Right atrium auricular region (tissue), 2 donors: Measurements from ENCODE around the gene C1orf21. TPM values are rescaled to one million over a fixed set of nuclear protein-coding genes. Genes with fewer than 3 reads are reported as not detected.
A peak's percentile ranks its signal among the peaks of the same experiment; 100 is the strongest.

Experiments
- DNase-seq: peaks from one replicate; pipeline ENCODE4 v3.0.0-alpha.2; 2019; ENCODE audit warnings: low spot score
- H3K27ac ChIP-seq, 2 donors: fragments of 200-600 bp; sonication (generic); 1 replicate in 1 of 2; 2 replicates in 1 of 2; pipeline ENCODE4 v1.5.1; 2016 to 2019
- H3K27me3 ChIP-seq, 2 donors: fragments of 200-600 bp; sonication (generic); one replicate each; pipeline versions ENCODE4 v1.5.1 to v1.6.0; 2017 to 2019
- H3K36me3 ChIP-seq: fragments of 200-600 bp; sonication (generic); one replicate; pipeline ENCODE4 v1.5.1; 2016
- H3K4me1 ChIP-seq, 2 donors: fragments of 200-600 bp; sonication (generic); one replicate each; pipeline versions ENCODE4 v1.5.1 to v1.6.0; 2017 to 2019
- H3K4me3 ChIP-seq, 2 donors: fragments of 200-600 bp; sonication (generic); 1 replicate in 1 of 2; 2 replicates in 1 of 2; pipeline ENCODE4 v1.5.1; 2017 to 2019; ENCODE audit warnings: mild to moderate bottlenecking in 1 of 2, moderate library complexity in 1 of 2
- H3K9me3 ChIP-seq, 2 donors: fragments of 200-600 bp; sonication (generic); one replicate each; pipeline ENCODE4 v1.5.1; 2019
- total RNA-seq, 2 donors: library from RNA; depleted of rRNA; stranded (reverse); fragments of >200 nt; gene quantifications; one replicate each; pipeline ENCODE4 v1.1.0, GENCODE V29; 2016
- TF ChIP-seq, protein P1 (sequence below), 2 donors: fragments of 200-600 bp; sonication (generic); IDR thresholded peaks; one replicate each; pipeline ENCODE4 v1.5.1; 2019; ENCODE audit warnings: antibody characterized with exemption in 2 of 2

The C1orf21 gene
- total RNA-seq, 2 donors from 2014 or later = 49.4 to 78.5 TPM

DNA sequence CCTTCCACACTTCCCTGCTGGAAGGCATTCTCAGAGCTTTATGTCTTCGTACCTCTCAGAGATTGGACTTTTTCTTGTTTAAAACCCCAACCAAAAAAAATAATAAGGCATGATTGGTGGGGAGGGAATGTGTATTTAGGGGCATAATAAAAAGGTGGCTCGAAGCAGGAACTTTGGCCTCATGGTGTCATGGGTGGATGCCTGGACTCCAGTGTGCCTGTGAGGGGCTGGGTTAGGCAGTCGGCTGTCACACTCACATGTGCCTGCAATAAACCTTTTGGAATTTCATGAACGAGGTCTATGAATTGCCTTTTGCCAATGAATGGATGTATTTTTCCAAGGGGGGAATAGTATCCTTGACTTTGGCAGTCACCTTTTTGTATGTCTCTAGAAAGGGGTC, 236.6 kb downstream of the C1orf21 start:
- Histone ChIP-seq H3K9me3 (no peaks in the 10 kb centered on the region), H3K4me1 (peaks cover 0 to 74% of the 10 kb centered on the region in 2 donors), H3K4me3 (no peak overlapping the region), H3K27me3 (no peaks in the 10 kb centered on the region), H3K36me3 (no peaks in the 10 kb centered on the region), H3K27ac (peak overlapping the region; percentile 85 to 96)
- peak; percentile 21 for DNase-seq
- TF ChIP-seq, protein P1, sequence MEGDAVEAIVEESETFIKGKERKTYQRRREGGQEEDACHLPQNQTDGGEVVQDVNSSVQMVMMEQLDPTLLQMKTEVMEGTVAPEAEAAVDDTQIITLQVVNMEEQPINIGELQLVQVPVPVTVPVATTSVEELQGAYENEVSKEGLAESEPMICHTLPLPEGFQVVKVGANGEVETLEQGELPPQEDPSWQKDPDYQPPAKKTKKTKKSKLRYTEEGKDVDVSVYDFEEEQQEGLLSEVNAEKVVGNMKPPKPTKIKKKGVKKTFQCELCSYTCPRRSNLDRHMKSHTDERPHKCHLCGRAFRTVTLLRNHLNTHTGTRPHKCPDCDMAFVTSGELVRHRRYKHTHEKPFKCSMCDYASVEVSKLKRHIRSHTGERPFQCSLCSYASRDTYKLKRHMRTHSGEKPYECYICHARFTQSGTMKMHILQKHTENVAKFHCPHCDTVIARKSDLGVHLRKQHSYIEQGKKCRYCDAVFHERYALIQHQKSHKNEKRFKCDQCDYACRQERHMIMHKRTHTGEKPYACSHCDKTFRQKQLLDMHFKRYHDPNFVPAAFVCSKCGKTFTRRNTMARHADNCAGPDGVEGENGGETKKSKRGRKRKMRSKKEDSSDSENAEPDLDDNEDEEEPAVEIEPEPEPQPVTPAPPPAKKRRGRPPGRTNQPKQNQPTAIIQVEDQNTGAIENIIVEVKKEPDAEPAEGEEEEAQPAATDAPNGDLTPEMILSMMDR (IDR thresholded peaks at IDR 0.05) = no peak

DNA sequence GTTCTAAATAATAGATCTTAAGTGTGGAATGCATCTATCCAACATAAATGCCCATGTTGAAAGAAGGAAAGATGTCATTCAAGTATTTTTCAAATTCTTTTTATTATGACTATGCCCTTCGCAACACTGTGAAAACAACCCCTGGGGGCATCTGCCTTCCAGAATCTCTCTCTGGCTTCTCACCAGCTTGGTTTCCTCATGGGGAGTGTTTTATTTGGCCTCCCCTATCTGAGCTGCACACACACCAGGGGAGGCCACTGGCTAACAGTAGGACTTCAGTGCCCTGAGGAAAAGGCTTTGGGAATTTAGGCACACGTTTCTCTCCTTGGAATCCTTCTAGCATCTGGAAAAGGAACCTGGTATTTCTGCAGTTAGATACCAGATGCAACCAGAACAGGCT, 237.2 kb downstream of the C1orf21 start:
- H3K27ac ChIP-seq = peak overlapping the region; percentile 85 to 96
- H3K27me3 ChIP-seq = no peaks in the 10 kb centered on the region
- H3K4me1 ChIP-seq = peaks cover 0 to 74% of the 10 kb centered on the region in 2 donors
- H3K9me3 ChIP-seq = no peaks in the 10 kb centered on the region
- TF ChIP-seq, protein P1 (IDR thresholded peaks at IDR 0.05) = no peak
- peak; percentile 60 for DNase-seq
- no peak overlapping the region for H3K4me3 ChIP-seq
- no peaks in the 10 kb centered on the region for H3K36me3 ChIP-seq

DNA sequence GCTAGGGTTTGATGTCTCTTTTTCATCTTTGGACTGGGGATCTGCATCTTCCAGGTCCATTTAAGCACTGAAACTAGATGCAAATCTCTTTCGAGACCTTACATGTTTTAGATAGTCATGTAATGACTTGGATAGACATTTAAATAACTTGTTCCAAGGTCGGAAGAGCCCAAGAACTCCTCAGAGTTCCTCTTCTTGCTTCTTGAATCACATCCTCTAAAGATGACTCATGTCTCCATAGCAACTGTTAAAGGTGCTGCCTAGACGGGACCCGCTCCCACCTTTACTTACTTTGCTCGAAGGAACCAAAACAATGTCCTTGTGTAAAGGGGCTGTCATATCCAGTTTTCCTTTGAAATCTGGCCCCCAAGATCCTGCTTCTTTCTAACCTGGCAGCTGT, 237.8 kb downstream of the C1orf21 start:
- no peaks in the 10 kb centered on the region for H3K27me3 ChIP-seq
- H3K9me3 ChIP-seq = no peaks in the 10 kb centered on the region
- TF ChIP-seq, protein P1 (IDR thresholded peaks at IDR 0.05) = no peak
- H3K4me3 ChIP-seq = no peak overlapping the region
- peaks cover 0 to 80% of the 10 kb centered on the region in 2 donors for H3K4me1 ChIP-seq
- H3K36me3 ChIP-seq = no peaks in the 10 kb centered on the region
- H3K27ac ChIP-seq = peak overlapping the region; percentile 85 to 96
- DNase-seq = peak; percentile 53

DNA sequence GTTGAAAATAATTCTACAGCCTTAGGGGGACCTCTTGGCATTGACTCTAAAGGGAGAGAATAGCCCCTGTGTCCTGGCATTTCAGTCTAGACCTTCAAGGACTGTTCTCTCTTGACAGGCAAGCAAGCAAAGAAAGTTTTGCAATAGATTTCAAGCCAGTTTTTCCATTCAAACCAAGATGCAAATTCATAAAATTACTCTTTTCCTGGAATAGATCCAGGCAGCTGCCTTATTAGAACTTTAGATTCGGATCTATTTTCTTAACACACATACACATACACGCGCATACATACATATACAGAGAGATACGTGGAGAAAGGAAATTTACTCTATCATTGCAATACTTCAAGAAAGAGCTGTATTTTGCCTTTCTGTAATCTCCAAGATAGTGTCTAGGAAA, 238.4 kb downstream of the C1orf21 start:
- Histone ChIP-seq H3K36me3 (no peaks in the 10 kb centered on the region), H3K4me3 (no peak overlapping the region), H3K27me3 (no peaks in the 10 kb centered on the region), H3K27ac (peak overlapping the region; percentile 85 to 96), H3K4me1 (peaks cover 0 to 87% of the 10 kb centered on the region in 2 donors), H3K9me3 (no peaks in the 10 kb centered on the region)
- DNase-seq = no peak
- TF ChIP-seq, protein P1 (IDR thresholded peaks at IDR 0.05) = no peak

DNA sequence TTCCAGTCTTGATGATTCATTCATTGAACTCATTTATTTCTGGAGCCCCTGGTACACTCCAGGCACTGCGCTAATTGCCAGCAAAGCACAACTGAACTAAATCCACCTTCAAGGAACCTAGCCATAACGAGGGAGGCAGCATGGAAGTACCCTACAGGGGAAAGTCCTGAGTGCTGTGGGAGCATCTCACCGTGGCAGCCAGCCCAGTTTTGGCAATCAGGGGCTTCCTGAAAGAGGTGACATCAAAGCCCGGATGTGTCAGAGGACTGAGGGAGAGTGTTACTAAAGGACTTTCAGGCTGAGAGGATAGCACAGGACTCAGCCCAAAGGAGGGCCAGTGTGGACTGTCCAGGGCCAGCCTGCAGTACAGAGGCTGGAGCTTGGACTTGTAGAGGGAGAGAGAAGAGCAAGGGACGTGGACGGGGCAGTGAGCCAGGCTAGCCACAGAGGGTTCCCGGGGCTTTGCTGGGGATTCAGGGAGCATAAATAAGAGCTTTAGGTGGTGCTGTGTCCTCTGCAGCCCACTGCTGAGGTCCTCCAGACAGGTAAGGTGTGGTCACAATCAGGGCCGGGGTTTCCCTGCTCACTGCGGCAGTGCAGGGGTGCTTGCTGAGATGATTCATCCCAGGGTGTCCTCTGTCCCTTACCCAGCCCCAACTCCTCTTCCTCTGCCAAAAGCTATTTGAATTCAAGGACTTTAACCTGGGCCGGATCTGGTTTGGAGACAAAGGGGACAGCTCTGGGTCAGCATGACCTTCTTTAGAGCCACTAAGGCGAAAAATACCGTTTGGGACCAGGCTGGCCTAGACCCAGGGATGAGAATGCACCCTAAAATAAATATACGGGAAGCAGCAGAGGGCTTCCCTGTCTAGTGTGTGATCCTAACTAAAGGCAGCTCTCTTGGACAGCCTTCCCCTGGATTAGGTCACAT, 239.5 kb downstream of the C1orf21 start:
- H3K4me1 ChIP-seq = peaks cover 0 to 85% of the 10 kb centered on the region in 2 donors
- no peaks in the 10 kb centered on the region for H3K9me3 ChIP-seq
- H3K4me3 ChIP-seq = no peak overlapping the region
- H3K36me3 ChIP-seq = no peaks in the 10 kb centered on the region
- TF ChIP-seq, protein P1 (IDR thresholded peaks at IDR 0.05) = no peak
- H3K27ac ChIP-seq = peak overlapping the region; percentile 78 to 96
- no peak for DNase-seq
- H3K27me3 ChIP-seq = no peaks in the 10 kb centered on the region
